ENCODE measurements around the gene ATP2C1.
"Not testable (repeated sequence)": the region's sequence is repeated elsewhere in the genome, so short reads cannot be mapped to it uniquely, and the experiment has no call there.

ATP2C1 gene

DNA sequence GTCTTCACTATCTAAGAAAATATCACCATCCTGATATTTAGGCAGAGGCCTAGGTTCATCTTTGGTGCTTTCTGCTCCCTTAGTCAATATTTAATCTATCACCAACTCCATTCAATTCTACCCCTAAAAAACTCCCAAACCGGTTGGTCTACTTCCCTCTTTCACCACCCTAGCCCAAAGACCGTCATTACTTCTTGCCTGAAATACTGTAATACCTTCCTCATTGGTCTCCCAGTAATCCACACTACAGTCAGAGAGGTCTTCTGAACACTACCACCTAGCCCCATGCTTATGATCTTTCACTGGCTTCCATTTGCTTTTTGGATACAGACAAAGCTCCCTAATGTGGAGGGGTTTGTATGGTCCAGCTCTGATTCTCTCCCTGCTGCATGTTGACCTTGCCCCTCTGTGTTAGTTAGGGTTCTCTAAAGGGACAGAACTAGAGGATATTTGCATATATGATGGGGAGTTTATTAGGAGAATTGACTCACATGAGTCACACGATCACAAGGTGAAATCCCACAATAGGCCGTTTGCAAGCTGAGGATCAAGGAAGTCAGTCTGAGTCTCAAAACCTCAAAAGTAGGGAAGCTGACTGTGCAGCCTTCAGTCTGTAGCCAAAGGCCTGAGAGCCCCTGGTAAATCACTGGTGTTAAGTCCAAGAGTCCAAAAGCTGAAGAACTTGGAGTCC lies 36.4 kb upstream of the ATP2C1 start:
- H3K4me1 ChIP-seq (ENCODE audit: control insufficient read depth in 1 of 2, insufficient read depth in 2 of 2, low read length in 2 of 2) = no peaks in the 10 kb centered on the region
- H3K9ac ChIP-seq (ENCODE audit: low read depth in 1 of 2, low read length in 2 of 2) = no peak overlapping the region
- no peaks in the 10 kb centered on the region for H3K36me3 ChIP-seq (ENCODE audit: control insufficient read depth in 1 of 2, insufficient read depth in 2 of 2, low read length in 2 of 2)
- no peak overlapping the region for H3K27ac ChIP-seq (ENCODE audit: low read depth, low read length)
- H3K4me3 ChIP-seq (ENCODE audit: low read depth in 1 of 2, low read length in 2 of 2) = no peak overlapping the region
- H3K9me3 ChIP-seq (ENCODE audit: control insufficient read depth in 1 of 2, low read length in 2 of 2) = no peaks in the 10 kb centered on the region
- no peaks in the 10 kb centered on the region for H3K27me3 ChIP-seq (ENCODE audit: control insufficient read depth in 1 of 2, insufficient read depth in 2 of 2, low read length in 2 of 2)

DNA sequence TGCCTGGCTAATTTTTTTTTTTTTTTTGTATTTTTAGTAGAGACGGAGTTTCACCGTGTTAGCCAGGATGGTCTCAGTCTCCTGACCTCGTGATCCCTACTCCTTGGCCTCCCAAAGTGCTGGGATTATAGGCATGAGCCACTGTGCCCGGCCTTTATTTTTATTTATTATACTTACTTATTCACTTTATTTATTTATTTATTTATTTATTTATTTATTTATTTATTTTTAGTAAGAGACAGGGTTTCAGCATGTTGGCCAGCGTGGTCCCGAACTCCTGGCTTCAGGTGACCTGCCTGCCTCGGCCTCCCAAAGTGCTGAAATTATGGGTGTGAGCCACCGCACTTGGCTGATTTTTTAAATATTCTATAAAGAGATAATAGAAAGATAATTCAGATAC lies 31.8 kb upstream of the ATP2C1 start:
- not testable (repeated sequence) for H3K4me3 ChIP-seq (ENCODE audit: low read depth in 1 of 2, low read length in 2 of 2); H3K27ac ChIP-seq (ENCODE audit: low read depth, low read length); H3K9me3 ChIP-seq (ENCODE audit: control insufficient read depth in 1 of 2, low read length in 2 of 2); H3K4me1 ChIP-seq (ENCODE audit: control insufficient read depth in 1 of 2, insufficient read depth in 2 of 2, low read length in 2 of 2); H3K36me3 ChIP-seq (ENCODE audit: control insufficient read depth in 1 of 2, insufficient read depth in 2 of 2, low read length in 2 of 2); H3K27me3 ChIP-seq (ENCODE audit: control insufficient read depth in 1 of 2, insufficient read depth in 2 of 2, low read length in 2 of 2); H3K9ac ChIP-seq (ENCODE audit: low read depth in 1 of 2, low read length in 2 of 2)

DNA sequence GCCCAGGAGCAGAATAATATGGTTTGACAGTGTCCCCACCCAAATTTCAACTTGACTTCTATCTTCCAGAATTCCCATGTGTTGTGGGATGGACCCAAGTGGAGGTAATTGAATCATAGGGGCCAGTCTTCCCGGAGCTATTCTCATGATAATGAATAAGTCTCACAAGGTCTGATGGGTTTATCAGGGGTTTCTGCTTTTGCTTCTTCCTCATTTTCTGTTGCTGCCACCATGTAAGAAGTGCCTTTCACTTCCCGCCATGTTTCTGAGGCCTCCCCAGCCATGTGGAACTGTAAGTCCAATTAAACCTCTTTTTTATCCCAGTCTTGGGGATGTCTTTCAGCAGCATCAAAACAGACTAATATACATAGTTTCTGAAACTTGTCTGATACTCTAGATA lies 28.4 kb upstream of the ATP2C1 start:
- H3K9ac ChIP-seq (ENCODE audit: low read depth in 1 of 2, low read length in 2 of 2) = no peak overlapping the region

DNA sequence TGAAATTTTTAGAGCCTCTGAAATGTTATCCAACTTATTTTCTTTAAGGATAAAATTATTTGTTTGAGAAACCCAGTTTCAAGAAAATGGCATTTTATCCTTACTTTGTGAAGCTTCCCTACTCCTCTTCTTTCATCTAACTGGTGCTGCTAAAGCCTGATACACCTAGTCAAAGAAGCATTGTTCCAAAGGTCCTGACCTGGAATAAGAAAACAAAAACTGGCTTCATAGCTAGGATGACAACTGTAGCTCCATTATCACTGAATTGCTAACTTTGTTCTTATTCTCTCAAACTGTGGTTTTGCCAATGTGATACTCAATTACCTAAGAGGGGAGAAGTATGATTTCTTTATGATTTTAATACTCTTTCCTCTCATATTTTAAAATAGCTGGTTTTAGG lies 27.6 kb upstream of the ATP2C1 start:
- Histone ChIP-seq H3K4me3 (ENCODE audit: low read depth in 1 of 2, low read length in 2 of 2) (no peak overlapping the region), H3K27me3 (ENCODE audit: control insufficient read depth in 1 of 2, insufficient read depth in 2 of 2, low read length in 2 of 2) (no peaks in the 10 kb centered on the region), H3K9me3 (ENCODE audit: control insufficient read depth in 1 of 2, low read length in 2 of 2) (no peaks in the 10 kb centered on the region), H3K36me3 (ENCODE audit: control insufficient read depth in 1 of 2, insufficient read depth in 2 of 2, low read length in 2 of 2) (no peaks in the 10 kb centered on the region), H3K4me1 (ENCODE audit: control insufficient read depth in 1 of 2, insufficient read depth in 2 of 2, low read length in 2 of 2) (no peaks in the 10 kb centered on the region), H3K27ac (ENCODE audit: low read depth, low read length) (no peak overlapping the region), H3K9ac (ENCODE audit: low read depth in 1 of 2, low read length in 2 of 2) (no peak overlapping the region)

More for the DNA sequence above, 28.4 kb upstream of the ATP2C1 start:
- Histone ChIP-seq H3K4me3 (ENCODE audit: low read depth in 1 of 2, low read length in 2 of 2) (no peak overlapping the region), H3K27me3 (ENCODE audit: control insufficient read depth in 1 of 2, insufficient read depth in 2 of 2, low read length in 2 of 2) (no peaks in the 10 kb centered on the region), H3K27ac (ENCODE audit: low read depth, low read length) (no peak overlapping the region), H3K36me3 (ENCODE audit: control insufficient read depth in 1 of 2, insufficient read depth in 2 of 2, low read length in 2 of 2) (no peaks in the 10 kb centered on the region), H3K4me1 (ENCODE audit: control insufficient read depth in 1 of 2, insufficient read depth in 2 of 2, low read length in 2 of 2) (no peaks in the 10 kb centered on the region), H3K9me3 (ENCODE audit: control insufficient read depth in 1 of 2, low read length in 2 of 2) (no peaks in the 10 kb centered on the region)

DNA sequence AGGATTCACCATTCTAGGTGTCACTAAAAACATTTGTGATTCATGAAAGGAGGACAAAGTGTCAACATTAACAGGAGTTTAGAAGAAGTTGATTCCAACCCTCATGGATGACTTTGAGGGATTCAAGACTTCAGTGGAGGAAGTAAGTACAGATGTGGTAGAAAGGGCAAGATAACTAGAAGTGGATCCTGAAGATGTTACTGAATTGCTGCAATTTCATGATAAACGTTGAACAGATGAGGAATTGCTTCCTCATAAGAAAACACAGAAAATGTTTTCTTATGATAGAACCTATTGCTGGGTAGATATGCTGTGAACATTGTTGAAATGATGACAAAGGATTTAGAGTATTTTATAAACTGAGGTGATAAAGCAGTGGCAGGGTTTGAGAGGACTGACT lies 23.5 kb upstream of the ATP2C1 start:
- Histone ChIP-seq H3K27ac (ENCODE audit: low read depth, low read length) (no peak overlapping the region), H3K4me3 (ENCODE audit: low read depth in 1 of 2, low read length in 2 of 2) (no peak overlapping the region), H3K27me3 (ENCODE audit: control insufficient read depth in 1 of 2, insufficient read depth in 2 of 2, low read length in 2 of 2) (no peaks in the 10 kb centered on the region), H3K36me3 (ENCODE audit: control insufficient read depth in 1 of 2, insufficient read depth in 2 of 2, low read length in 2 of 2) (no peaks in the 10 kb centered on the region), H3K9me3 (ENCODE audit: control insufficient read depth in 1 of 2, low read length in 2 of 2) (no peaks in the 10 kb centered on the region), H3K4me1 (ENCODE audit: control insufficient read depth in 1 of 2, insufficient read depth in 2 of 2, low read length in 2 of 2) (no peaks in the 10 kb centered on the region), H3K9ac (ENCODE audit: low read depth in 1 of 2, low read length in 2 of 2) (no peak overlapping the region)

DNA sequence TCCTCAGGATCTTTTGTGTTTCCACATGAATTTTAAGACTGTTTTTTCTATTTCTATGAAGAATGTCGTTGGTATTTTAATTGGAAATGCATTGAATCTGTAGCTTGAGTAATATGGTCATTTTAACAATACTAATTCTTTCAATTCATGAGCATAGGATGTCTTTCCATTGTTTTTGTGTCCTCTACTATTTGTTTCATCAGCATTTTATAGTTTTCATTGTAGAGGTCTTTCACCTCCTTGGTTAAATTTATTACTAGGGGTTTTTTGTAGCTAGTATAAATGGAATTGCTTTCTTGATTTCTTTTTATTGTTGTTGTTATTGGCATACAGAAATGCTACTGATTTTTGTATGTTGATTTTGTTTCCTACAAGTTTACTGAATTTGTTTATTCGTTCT lies 17.3 kb upstream of the ATP2C1 start:
- no peaks in the 10 kb centered on the region for H3K27me3 ChIP-seq (ENCODE audit: control insufficient read depth in 1 of 2, insufficient read depth in 2 of 2, low read length in 2 of 2)

DNA sequence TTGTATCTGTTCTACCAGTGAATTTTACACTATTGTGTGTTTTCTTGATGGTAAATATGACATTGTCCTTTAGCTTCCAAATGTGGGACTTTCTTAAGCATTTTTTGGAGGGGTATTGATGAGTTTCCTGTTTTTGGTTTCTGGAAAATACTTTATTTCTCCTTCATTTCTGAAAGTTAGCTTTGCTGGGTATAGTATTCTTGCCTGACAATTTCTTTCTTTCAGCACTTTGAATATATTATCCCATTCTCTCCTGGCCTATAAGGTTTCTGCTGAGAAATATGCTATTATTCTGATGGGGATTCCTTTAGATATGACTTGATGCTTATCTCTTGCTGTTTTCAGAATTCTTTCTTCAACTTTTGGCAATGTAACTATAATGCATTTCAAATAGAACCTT lies 15.4 kb upstream of the ATP2C1 start:
- Histone ChIP-seq H3K9ac (ENCODE audit: low read depth in 1 of 2, low read length in 2 of 2) (no peak overlapping the region), H3K4me1 (ENCODE audit: control insufficient read depth in 1 of 2, insufficient read depth in 2 of 2, low read length in 2 of 2) (no peaks in the 10 kb centered on the region), H3K36me3 (ENCODE audit: control insufficient read depth in 1 of 2, insufficient read depth in 2 of 2, low read length in 2 of 2) (no peaks in the 10 kb centered on the region), H3K4me3 (ENCODE audit: low read depth in 1 of 2, low read length in 2 of 2) (no peak overlapping the region), H3K27me3 (ENCODE audit: control insufficient read depth in 1 of 2, insufficient read depth in 2 of 2, low read length in 2 of 2) (no peaks in the 10 kb centered on the region), H3K9me3 (ENCODE audit: control insufficient read depth in 1 of 2, low read length in 2 of 2) (peaks cover 2 to 5% of the 10 kb centered on the region in 2 donors), H3K27ac (ENCODE audit: low read depth, low read length) (no peak overlapping the region)

More for the DNA sequence above, 17.3 kb upstream of the ATP2C1 start:
- H3K27ac ChIP-seq (ENCODE audit: low read depth, low read length) = no peak overlapping the region
- no peak overlapping the region for H3K4me3 ChIP-seq (ENCODE audit: low read depth in 1 of 2, low read length in 2 of 2)
- no peaks in the 10 kb centered on the region for H3K4me1 ChIP-seq (ENCODE audit: control insufficient read depth in 1 of 2, insufficient read depth in 2 of 2, low read length in 2 of 2)
- no peak overlapping the region for H3K9ac ChIP-seq (ENCODE audit: low read depth in 1 of 2, low read length in 2 of 2)
- peaks cover 2 to 5% of the 10 kb centered on the region in 2 donors for H3K9me3 ChIP-seq (ENCODE audit: control insufficient read depth in 1 of 2, low read length in 2 of 2)
- no peaks in the 10 kb centered on the region for H3K36me3 ChIP-seq (ENCODE audit: control insufficient read depth in 1 of 2, insufficient read depth in 2 of 2, low read length in 2 of 2)

DNA sequence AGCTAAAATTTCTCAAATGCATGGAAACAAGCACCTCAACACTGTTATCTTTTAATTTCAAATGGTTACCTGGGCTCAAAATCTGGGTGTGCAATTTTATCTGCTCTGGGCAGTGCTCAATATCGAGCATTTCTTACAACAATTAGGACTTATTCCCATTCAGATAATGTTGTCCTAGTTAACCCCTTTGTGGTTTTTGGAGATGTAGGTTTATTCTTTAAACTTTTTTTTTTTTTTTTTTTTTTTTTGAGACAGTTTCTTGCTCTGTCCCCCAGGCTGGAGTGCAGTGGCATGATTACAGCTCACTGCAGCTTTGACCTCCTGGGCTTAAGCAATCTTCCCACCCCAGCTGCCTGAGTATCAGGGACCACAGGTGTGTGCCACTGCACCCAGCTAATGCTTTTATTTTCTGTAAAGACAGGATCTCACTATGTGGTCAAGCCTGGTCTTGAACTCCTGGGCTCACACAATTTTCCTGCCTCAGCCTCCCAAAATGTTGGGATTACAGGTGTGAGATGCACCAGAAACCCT lies 4.4 kb upstream of the ATP2C1 start:
- Histone ChIP-seq H3K27me3 (ENCODE audit: control insufficient read depth in 1 of 2, insufficient read depth in 2 of 2, low read length in 2 of 2) (no peaks in the 10 kb centered on the region), H3K27ac (ENCODE audit: low read depth, low read length) (no peak overlapping the region), H3K36me3 (ENCODE audit: control insufficient read depth in 1 of 2, insufficient read depth in 2 of 2, low read length in 2 of 2) (no peaks in the 10 kb centered on the region), H3K9ac (ENCODE audit: low read depth in 1 of 2, low read length in 2 of 2) (no peak overlapping the region), H3K9me3 (ENCODE audit: control insufficient read depth in 1 of 2, low read length in 2 of 2) (no peaks in the 10 kb centered on the region), H3K4me3 (ENCODE audit: low read depth in 1 of 2, low read length in 2 of 2) (no peak overlapping the region), H3K4me1 (ENCODE audit: control insufficient read depth in 1 of 2, insufficient read depth in 2 of 2, low read length in 2 of 2) (peaks cover 0 to 5% of the 10 kb centered on the region in 2 donors)

DNA sequence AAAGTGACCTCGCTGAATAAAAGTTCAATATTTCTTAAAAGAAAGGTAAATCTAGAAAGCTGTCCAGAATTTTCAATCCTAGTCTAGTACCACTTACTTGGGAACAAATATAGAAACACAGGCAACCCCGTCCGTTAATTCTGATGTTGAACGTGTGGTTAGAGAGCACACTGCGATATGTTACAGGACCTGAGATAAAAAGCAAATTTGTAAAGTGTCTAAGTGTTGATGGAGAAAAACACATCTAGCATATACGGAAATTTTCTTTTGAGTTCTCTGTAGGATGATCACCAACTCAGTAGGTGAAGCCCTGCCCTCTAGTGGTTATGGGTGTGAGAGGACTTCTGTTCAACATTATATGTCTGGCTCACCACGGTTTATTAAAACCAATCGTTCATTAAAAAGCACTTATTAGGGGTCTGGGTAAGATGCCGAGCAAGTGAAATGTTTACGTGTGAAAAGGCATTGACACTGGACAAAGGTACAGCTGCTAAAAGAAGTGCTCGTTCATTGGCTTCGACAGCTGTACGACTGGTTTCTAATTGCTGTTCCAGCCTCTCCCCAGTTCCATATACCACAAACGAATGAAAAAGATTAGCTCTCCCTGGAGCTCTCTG lies 1.0 kb upstream of the ATP2C1 start:
- H3K9ac ChIP-seq (ENCODE audit: low read depth in 1 of 2, low read length in 2 of 2) = peak overlapping the region; percentile 98 to 99
- H3K4me1 ChIP-seq (ENCODE audit: control insufficient read depth in 1 of 2, insufficient read depth in 2 of 2, low read length in 2 of 2) = peaks cover 18 to 27% of the 10 kb centered on the region in 2 donors
- H3K9me3 ChIP-seq (ENCODE audit: control insufficient read depth in 1 of 2, low read length in 2 of 2) = no peaks in the 10 kb centered on the region
- H3K4me3 ChIP-seq (ENCODE audit: low read depth in 1 of 2, low read length in 2 of 2) = peak overlapping the region; percentile 96 to 97
- peak overlapping the region; percentile 96 for H3K27ac ChIP-seq (ENCODE audit: low read depth, low read length)
- no peaks in the 10 kb centered on the region for H3K36me3 ChIP-seq (ENCODE audit: control insufficient read depth in 1 of 2, insufficient read depth in 2 of 2, low read length in 2 of 2)
- H3K27me3 ChIP-seq (ENCODE audit: control insufficient read depth in 1 of 2, insufficient read depth in 2 of 2, low read length in 2 of 2) = no peaks in the 10 kb centered on the region

DNA sequence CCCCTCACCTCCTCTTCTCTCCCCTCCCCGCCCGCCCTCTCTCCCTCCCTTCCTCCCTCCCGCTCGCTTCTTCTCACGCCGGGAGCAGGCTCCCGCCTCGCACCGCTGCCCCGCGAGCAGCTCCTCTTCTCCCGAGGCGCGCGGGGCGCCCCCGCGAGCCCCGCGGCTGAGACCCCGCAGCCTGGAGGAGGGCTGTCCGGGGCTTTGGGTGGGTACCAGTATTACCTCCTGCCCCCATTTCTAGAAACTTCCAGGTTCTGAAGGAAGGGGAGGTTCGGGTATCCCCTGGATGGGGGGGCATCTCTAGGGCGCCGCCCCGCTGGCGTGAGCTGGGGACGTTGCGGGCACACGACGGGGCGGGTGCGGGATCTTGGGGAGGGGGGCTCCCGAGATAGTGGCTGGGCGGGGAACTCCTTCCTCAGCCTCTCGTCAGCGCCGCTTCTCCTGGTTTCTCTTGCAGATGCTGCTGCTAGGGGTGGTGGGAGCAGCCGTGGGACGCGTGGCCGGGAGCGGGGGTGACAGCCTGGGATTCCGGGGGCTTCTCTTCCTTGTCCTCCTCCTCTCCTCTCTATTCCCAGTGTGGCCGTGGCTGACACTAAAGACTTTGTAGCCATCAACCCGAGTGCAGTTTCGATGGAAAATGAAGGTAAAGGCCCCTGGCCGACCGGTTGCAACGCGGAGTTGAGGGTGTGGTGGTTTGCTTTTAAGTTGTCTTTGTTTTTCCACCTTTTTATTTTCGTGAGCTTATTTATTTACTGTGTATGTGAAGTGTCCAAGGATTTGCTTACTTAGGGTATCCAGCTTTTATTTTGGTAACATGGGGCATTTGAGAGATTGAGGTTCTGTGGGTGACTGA lies 474 bp downstream of the ATP2C1 start:
- peaks cover 18 to 27% of the 10 kb centered on the region in 2 donors for H3K4me1 ChIP-seq (ENCODE audit: control insufficient read depth in 1 of 2, insufficient read depth in 2 of 2, low read length in 2 of 2)
- no peaks in the 10 kb centered on the region for H3K9me3 ChIP-seq (ENCODE audit: control insufficient read depth in 1 of 2, low read length in 2 of 2)
- peak overlapping the region; percentile 96 for H3K27ac ChIP-seq (ENCODE audit: low read depth, low read length)

More for the DNA sequence above, 474 bp downstream of the ATP2C1 start:
- peak overlapping the region; percentile 96 to 97 for H3K4me3 ChIP-seq (ENCODE audit: low read depth in 1 of 2, low read length in 2 of 2)
- no peaks in the 10 kb centered on the region for H3K36me3 ChIP-seq (ENCODE audit: control insufficient read depth in 1 of 2, insufficient read depth in 2 of 2, low read length in 2 of 2)
- no peaks in the 10 kb centered on the region for H3K27me3 ChIP-seq (ENCODE audit: control insufficient read depth in 1 of 2, insufficient read depth in 2 of 2, low read length in 2 of 2)
- peak overlapping the region; percentile 69 to 88 for H3K9ac ChIP-seq (ENCODE audit: low read depth in 1 of 2, low read length in 2 of 2)
